CD4-positive, alpha-beta T cell (primary cell): ENCODE measurements around the gene OR52H1. TPM values are rescaled to one million over a fixed set of nuclear protein-coding genes. Genes with fewer than 3 reads are reported as not detected.

Experiments used
- ATAC-seq: fragments of 200-7000 bp; cut with Tn5 transposase; one replicate; pipeline ENCODE4 v1.10.0; 2022; ENCODE audit warnings: mild to moderate bottlenecking; ENCODE audit not compliant: poor library complexity
- CTCF ChIA-PET: fragments of 350-600 bp; sonication (Branson Sonifier 250); formaldehyde crosslinking; loops from one replicate; lab custom pipeline; 2021; ENCODE audit warnings: antibody characterized with exemption, inconsistent platforms; lab: Charles Lee
- POLR2A ChIA-PET: fragments of 350-600 bp; sonication (Branson Sonifier 250); formaldehyde crosslinking; loops from one replicate; lab custom pipeline; 2021; ENCODE audit warnings: antibody characterized with exemption, inconsistent platforms; lab: Charles Lee
- DNase-seq, 14 experiments: peaks; one replicate each; pipeline ENCODE4 v3.0.0-alpha.2; 2013 to 2020; ENCODE audit warnings: mixed read lengths in 2 of 14
- H3K27ac ChIP-seq, 2 donors: one replicate each; pipeline versions ENCODE4 v1.5.1 to v1.7.0; 2013; ENCODE audit warnings: low read length in 2 of 2, low read depth in 1 of 2, mild to moderate bottlenecking in 1 of 2
- H3K27me3 ChIP-seq, 2 experiments: 1 replicate in 1 of 2; 2 replicates in 1 of 2; pipeline versions ENCODE4 v1.6.1 to v1.7.0; 2013; ENCODE audit warnings: low read length in 2 of 2, control low read depth in 1 of 2, mild to moderate bottlenecking in 1 of 2, moderate library complexity in 1 of 2; ENCODE audit not compliant: insufficient read depth in 2 of 2, control insufficient read depth in 1 of 2
- H3K36me3 ChIP-seq: one replicate; pipeline ENCODE4 v1.6.1; 2013; ENCODE audit warnings: low read length, control low read depth; ENCODE audit not compliant: insufficient read depth
- H3K4me1 ChIP-seq: one replicate; pipeline ENCODE4 v1.6.1; 2013; ENCODE audit warnings: low read length, control low read depth; ENCODE audit not compliant: insufficient read depth
- H3K4me3 ChIP-seq: one replicate; pipeline ENCODE4 v1.5.1; 2013; ENCODE audit warnings: mild to moderate bottlenecking, low read length, moderate library complexity
- H3K9me3 ChIP-seq, 2 experiments: 1 replicate in 1 of 2; 2 replicates in 1 of 2; pipeline versions ENCODE4 v1.6.1 to v1.7.0; 2013; ENCODE audit warnings: low read length in 2 of 2, mild to moderate bottlenecking in 2 of 2, control low read depth in 1 of 2, moderate library complexity in 1 of 2; ENCODE audit not compliant: control insufficient read depth in 1 of 2, insufficient read depth in 1 of 2
- H3K27ac Mint-ChIP-seq: one replicate; pipeline ENCODE4 v1.8.0; 2020; ENCODE audit warnings: mixed read lengths
- H3K27me3 Mint-ChIP-seq: one replicate; pipeline ENCODE4 v1.8.0; 2021; ENCODE audit warnings: mixed read lengths
- H3K36me3 Mint-ChIP-seq: one replicate; pipeline ENCODE4 v1.8.0; 2021; ENCODE audit warnings: low read depth, mixed read lengths
- H3K4me1 Mint-ChIP-seq: one replicate; pipeline ENCODE4 v1.8.0; 2021; ENCODE audit warnings: low read depth, mixed read lengths
- H3K4me3 Mint-ChIP-seq: one replicate; pipeline ENCODE4 v1.8.0; 2020; ENCODE audit warnings: mild to moderate bottlenecking, mixed read lengths
- H3K9me3 Mint-ChIP-seq: one replicate; pipeline ENCODE4 v1.8.0; 2020; ENCODE audit warnings: mixed read lengths
- intact Hi-C, 2 experiments: fragments of 100-400 bp; cut with DNase I in 1 of 2; cut with micrococcal nuclease in 1 of 2; formaldehyde crosslinking; loops; one replicate each; pipeline versions ENCODE4 v1.15.1 to v1.9.0; 2023 to 2025; cut with DNase I, micrococcal nuclease
- total RNA-seq, 174 experiments: library from RNA in 2 of 174; stranded (reverse) in 2 of 174; gene quantifications; one replicate each; pipeline ENCODE4 v1.2.3 and lab custom pipeline; 2021 to 2026
- TF ChIP-seq, protein P1 (sequence below): fragments of 200-600 bp; IDR thresholded peaks from one replicate; pipeline ENCODE4 v1.8.0; 2022; ENCODE audit warnings: antibody characterized with exemption, mild to moderate bottlenecking

OR52H1 gene
- total RNA-seq, 2 experiments from 2014 or later: 0.22 TPM; not detected in 1

- Mint-ChIP-seq H3K27me3 (no peaks in the 10 kb centered on the region), H3K27ac (no peak overlapping the region), H3K4me3 (no peak overlapping the region), H3K4me1 (no peaks in the 10 kb centered on the region), H3K9me3 (no peaks in the 10 kb centered on the region), H3K36me3 (no peaks in the 10 kb centered on the region)
- Histone ChIP-seq H3K4me1 (no peaks in the 10 kb centered on the region), H3K4me3 (no peak overlapping the region), H3K9me3 (no peaks in the 10 kb centered on the region), H3K27me3 (peaks cover 0 to 2% of the 10 kb centered on the region in 2 experiments), H3K27ac (no peak overlapping the region), H3K36me3 (no peaks in the 10 kb centered on the region)
- CTCF ChIA-PET: no interaction called here
- TF ChIP-seq, protein P1, sequence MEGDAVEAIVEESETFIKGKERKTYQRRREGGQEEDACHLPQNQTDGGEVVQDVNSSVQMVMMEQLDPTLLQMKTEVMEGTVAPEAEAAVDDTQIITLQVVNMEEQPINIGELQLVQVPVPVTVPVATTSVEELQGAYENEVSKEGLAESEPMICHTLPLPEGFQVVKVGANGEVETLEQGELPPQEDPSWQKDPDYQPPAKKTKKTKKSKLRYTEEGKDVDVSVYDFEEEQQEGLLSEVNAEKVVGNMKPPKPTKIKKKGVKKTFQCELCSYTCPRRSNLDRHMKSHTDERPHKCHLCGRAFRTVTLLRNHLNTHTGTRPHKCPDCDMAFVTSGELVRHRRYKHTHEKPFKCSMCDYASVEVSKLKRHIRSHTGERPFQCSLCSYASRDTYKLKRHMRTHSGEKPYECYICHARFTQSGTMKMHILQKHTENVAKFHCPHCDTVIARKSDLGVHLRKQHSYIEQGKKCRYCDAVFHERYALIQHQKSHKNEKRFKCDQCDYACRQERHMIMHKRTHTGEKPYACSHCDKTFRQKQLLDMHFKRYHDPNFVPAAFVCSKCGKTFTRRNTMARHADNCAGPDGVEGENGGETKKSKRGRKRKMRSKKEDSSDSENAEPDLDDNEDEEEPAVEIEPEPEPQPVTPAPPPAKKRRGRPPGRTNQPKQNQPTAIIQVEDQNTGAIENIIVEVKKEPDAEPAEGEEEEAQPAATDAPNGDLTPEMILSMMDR: no peak
- POLR2A ChIA-PET: no interaction called here
- DNase-seq: no peak
- intact Hi-C loops: no loop called here
- no peak for ATAC-seq
Measured at GRCh38 chr11:5531053-5531831, 17.1 kb downstream of the OR52H1 start.

DNA sequence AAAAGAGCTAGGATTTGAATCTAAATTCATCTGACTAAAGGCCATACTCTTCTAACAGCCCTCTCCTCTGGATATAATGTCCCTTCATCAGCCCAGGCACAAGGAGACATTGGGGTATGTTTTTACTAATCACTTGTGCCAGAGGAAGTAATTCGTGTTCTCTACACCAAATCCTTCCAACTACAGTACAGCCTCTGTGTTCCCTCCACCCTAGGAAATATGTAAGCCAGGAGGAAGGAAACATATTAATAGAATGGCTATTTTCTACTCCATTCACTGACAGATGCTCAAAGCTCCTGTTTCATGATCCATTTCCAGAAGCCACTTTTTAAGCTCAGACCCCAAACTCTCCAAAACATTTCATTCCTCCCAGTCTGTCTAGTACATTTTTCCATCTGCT, 19.8 kb downstream of the OR52H1 start:
- TF ChIP-seq, protein P1: no peak
- H3K27ac ChIP-seq: no peak overlapping the region
- no peak overlapping the region for H3K4me3 Mint-ChIP-seq
- H3K9me3 ChIP-seq: no peaks in the 10 kb centered on the region
- H3K36me3 ChIP-seq: no peaks in the 10 kb centered on the region
- no peaks in the 10 kb centered on the region for H3K9me3 Mint-ChIP-seq
- H3K4me1 ChIP-seq: no peaks in the 10 kb centered on the region
- ChIA-PET CTCF (no interaction called here), POLR2A (interaction anchor here (0.8 kb wide), 1 partner anchor 9 kb away, joined by 3 read pairs; no protein-coding TSS in a partner anchor)
- H3K4me1 Mint-ChIP-seq: no peaks in the 10 kb centered on the region
- no peaks in the 10 kb centered on the region for H3K36me3 Mint-ChIP-seq
- no peak overlapping the region for H3K4me3 ChIP-seq
- intact Hi-C loops: no loop called here
- no peak overlapping the region for H3K27ac Mint-ChIP-seq
- peaks cover 0 to 2% of the 10 kb centered on the region in 2 experiments for H3K27me3 ChIP-seq
- DNase-seq: no peak
- no peaks in the 10 kb centered on the region for H3K27me3 Mint-ChIP-seq
- ATAC-seq: no peak

DNA sequence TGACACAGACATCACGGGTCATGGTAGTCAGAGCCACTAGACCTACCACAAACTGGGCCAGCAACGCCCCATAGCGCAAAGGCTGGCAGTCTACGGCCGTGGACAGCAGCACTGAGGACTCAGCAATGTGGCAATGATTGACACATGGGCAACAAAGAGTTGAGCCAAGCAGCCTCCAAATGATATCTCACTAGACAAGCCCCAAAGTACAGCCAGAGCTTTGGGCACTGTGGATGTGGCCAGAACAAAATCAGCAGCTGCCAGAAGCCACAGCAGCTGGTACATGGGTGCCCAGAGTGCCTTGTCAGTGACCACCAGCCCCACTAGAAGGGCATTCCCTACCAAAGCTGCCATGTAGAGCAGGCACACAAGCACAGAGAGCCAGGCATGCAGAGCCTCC, 20.6 kb downstream of the OR52H1 start:
- POLR2A ChIA-PET: interaction anchor here (0.6 kb wide), 1 partner anchor 10 kb away, joined by 3 read pairs; no protein-coding TSS in a partner anchor
- CTCF ChIA-PET: no interaction called here
- H3K9me3 Mint-ChIP-seq: no peaks in the 10 kb centered on the region
- no peaks in the 10 kb centered on the region for H3K4me1 Mint-ChIP-seq
- no peak overlapping the region for H3K27ac ChIP-seq
- H3K4me3 ChIP-seq: no peak overlapping the region
- H3K9me3 ChIP-seq: no peaks in the 10 kb centered on the region
- no peaks in the 10 kb centered on the region for H3K36me3 ChIP-seq
- TF ChIP-seq, protein P1: no peak
- no peaks in the 10 kb centered on the region for H3K27me3 Mint-ChIP-seq
- no peak overlapping the region for H3K27ac Mint-ChIP-seq
- H3K4me3 Mint-ChIP-seq: no peak overlapping the region
- intact Hi-C loops: no loop called here
- DNase-seq: no peak
- H3K36me3 Mint-ChIP-seq: no peaks in the 10 kb centered on the region
- no peak for ATAC-seq
- no peaks in the 10 kb centered on the region for H3K4me1 ChIP-seq
- peaks cover 0 to 2% of the 10 kb centered on the region in 2 experiments for H3K27me3 ChIP-seq
